ENCODE results near the gene LDB2. TPM values are rescaled to one million over a fixed set of nuclear protein-coding genes. Genes with fewer than 3 reads are reported as not detected.

Gene LDB2
- total and polyA plus RNA-seq, 2 donors (not counting 3 experiments of a cell fraction or from before 2014, with no cell fraction given) = 127 to 223 TPM

DNA sequence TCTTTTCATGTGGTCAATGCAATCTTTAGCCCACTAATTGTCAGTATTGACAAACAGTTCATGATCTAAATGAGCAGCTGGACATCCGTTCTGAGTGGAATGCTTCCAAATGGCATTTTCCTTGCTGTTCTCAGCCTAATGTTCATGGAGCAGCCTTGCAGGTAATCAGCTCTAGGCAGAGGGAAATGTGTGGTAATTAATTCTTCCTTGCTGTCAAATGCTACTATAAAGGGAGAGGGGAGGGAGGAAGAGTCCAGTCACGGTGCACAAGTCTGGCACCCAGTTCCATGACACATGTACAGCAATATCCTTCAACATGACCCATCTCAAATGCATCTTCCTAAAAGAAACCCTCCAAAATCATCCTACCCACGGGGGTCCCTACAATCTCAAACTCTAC is 88.5 kb downstream of the LDB2 start:
- CTCF ChIA-PET = interaction anchor here (1.3 kb wide), 1 partner anchor 15 kb away, joined by 4 read pairs; no protein-coding TSS in a partner anchor
- peaks cover 12% of the 10 kb centered on the region for H3K4me1 ChIP-seq (ENCODE audit: control insufficient read depth, extremely low read depth, insufficient read depth, low read length)
- intact Hi-C loops (cut with micrococcal nuclease) = no loop called here

DNA sequence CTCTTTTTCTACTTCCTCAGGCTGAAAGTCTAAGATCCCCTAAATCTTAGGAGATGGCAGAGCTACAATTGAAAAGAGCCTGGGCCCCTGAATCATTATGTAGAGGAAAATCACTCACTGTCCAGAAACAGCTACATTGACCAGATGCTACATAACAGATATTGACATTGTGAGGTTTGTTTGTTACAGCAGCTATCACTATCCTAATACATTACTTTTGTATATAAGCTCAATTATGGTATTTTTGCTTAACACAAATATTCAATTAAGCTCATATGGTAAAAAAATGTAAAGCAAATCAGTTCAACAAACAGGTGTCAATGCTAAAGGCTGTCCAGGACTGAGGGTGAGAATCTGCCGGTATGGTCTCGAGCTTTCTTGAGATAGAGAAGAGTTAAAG is 89.4 kb downstream of the LDB2 start:
- Histone ChIP-seq H4K20me1 (replicated peaks; ENCODE audit: control insufficient read depth, extremely low read depth, insufficient read depth, low read length) (no peaks in the 10 kb centered on the region), H3K9me3 (replicated peaks; ENCODE audit: control insufficient read depth, insufficient read depth, low read length) (no peaks in the 10 kb centered on the region), H3K27ac (ENCODE audit: insufficient read depth, low read depth, low read length) (no peak overlapping the region), H3K4me1 (ENCODE audit: control insufficient read depth, extremely low read depth, insufficient read depth, low read length) (peaks cover 12% of the 10 kb centered on the region), H3K4me3 (replicated peaks in 1 of 3; ENCODE audit: insufficient read depth in 1 of 3, low read depth in 1 of 3, low read length in 3 of 3) (no peak overlapping the region), H3K9ac (replicated peaks; ENCODE audit: extremely low read depth, insufficient read depth, low read length) (no peak overlapping the region), H3K27me3 (ENCODE audit: control insufficient read depth in 2 of 2, insufficient read depth in 2 of 2, low read length in 2 of 2) (no peaks in the 10 kb centered on the region), H3K79me2 (ENCODE audit: control insufficient read depth, insufficient read depth, low read length) (no peaks in the 10 kb centered on the region), H3K9me1 (replicated peaks; ENCODE audit: control insufficient read depth, extremely low read depth, insufficient read depth, low read length) (no peaks in the 10 kb centered on the region), H3K4me2 (ENCODE audit: insufficient read depth, low read length) (no peak overlapping the region), H3K36me3 (ENCODE audit: control insufficient read depth in 2 of 2, extremely low read depth in 1 of 2, insufficient read depth in 2 of 2, low read length in 2 of 2) (peaks cover 0 to 13% of the 10 kb centered on the region in 2 experiments), H2AFZ (ENCODE audit: low read depth, low read length) (no peak overlapping the region)
- FAIRE-seq (no peak), DNase-seq (ENCODE audit: low read depth, low spot score) (no peak)
- ChIA-PET POLR2A (no interaction called here), CTCF (interaction anchor here (1.3 to 3.2 kb wide), 2 partner anchors 10 to 15 kb away, joined by 4 to 10 read pairs; no protein-coding TSS in a partner anchor)
- TF ChIP-seq FOS (IDR thresholded peaks at IDR 0.05; ENCODE audit: borderline replicate concordance, insufficient read depth, low read length) (no peak), POLR2AphosphoS5 (IDR thresholded peaks at IDR 0.05; ENCODE audit: insufficient read depth, low read depth, low read length) (no peak), MYC (IDR thresholded peaks at IDR 0.05; ENCODE audit: low read depth, low read length) (no peak)
- TF ChIP-seq, protein P1, sequence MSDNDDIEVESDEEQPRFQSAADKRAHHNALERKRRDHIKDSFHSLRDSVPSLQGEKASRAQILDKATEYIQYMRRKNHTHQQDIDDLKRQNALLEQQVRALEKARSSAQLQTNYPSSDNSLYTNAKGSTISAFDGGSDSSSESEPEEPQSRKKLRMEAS (IDR thresholded peaks at IDR 0.05; ENCODE audit: insufficient read depth, insufficient read length) = no peak
- TF ChIP-seq, protein P2, sequence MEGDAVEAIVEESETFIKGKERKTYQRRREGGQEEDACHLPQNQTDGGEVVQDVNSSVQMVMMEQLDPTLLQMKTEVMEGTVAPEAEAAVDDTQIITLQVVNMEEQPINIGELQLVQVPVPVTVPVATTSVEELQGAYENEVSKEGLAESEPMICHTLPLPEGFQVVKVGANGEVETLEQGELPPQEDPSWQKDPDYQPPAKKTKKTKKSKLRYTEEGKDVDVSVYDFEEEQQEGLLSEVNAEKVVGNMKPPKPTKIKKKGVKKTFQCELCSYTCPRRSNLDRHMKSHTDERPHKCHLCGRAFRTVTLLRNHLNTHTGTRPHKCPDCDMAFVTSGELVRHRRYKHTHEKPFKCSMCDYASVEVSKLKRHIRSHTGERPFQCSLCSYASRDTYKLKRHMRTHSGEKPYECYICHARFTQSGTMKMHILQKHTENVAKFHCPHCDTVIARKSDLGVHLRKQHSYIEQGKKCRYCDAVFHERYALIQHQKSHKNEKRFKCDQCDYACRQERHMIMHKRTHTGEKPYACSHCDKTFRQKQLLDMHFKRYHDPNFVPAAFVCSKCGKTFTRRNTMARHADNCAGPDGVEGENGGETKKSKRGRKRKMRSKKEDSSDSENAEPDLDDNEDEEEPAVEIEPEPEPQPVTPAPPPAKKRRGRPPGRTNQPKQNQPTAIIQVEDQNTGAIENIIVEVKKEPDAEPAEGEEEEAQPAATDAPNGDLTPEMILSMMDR (IDR thresholded peaks at IDR 0.05; ENCODE audit: extremely low read depth in 1 of 2, insufficient read depth in 1 of 2, low read depth in 1 of 2, low read length in 2 of 2) = no peak
- intact Hi-C loops (cut with micrococcal nuclease) = no loop called here
- dilution Hi-C loops (cut with MboI; ENCODE audit: extremely low pct_ligation_motif_present, low sequenced_read_pairs) = no loop called here
- no TSS peak for BruUV-seq (replicated peaks)

More for the DNA sequence above, 88.5 kb downstream of the LDB2 start:
- Histone ChIP-seq H3K4me2 (ENCODE audit: insufficient read depth, low read length) (no peak overlapping the region), H3K9me1 (replicated peaks; ENCODE audit: control insufficient read depth, extremely low read depth, insufficient read depth, low read length) (no peaks in the 10 kb centered on the region), H3K27me3 (ENCODE audit: control insufficient read depth in 2 of 2, insufficient read depth in 2 of 2, low read length in 2 of 2) (no peaks in the 10 kb centered on the region), H3K79me2 (ENCODE audit: control insufficient read depth, insufficient read depth, low read length) (no peaks in the 10 kb centered on the region), H3K4me3 (replicated peaks in 1 of 3; ENCODE audit: insufficient read depth in 1 of 3, low read depth in 1 of 3, low read length in 3 of 3) (no peak overlapping the region), H3K36me3 (ENCODE audit: control insufficient read depth in 2 of 2, extremely low read depth in 1 of 2, insufficient read depth in 2 of 2, low read length in 2 of 2) (peaks cover 0 to 14% of the 10 kb centered on the region in 2 experiments), H2AFZ (ENCODE audit: low read depth, low read length) (no peak overlapping the region), H3K9me3 (replicated peaks; ENCODE audit: control insufficient read depth, insufficient read depth, low read length) (no peaks in the 10 kb centered on the region), H3K27ac (ENCODE audit: insufficient read depth, low read depth, low read length) (no peak overlapping the region), H4K20me1 (replicated peaks; ENCODE audit: control insufficient read depth, extremely low read depth, insufficient read depth, low read length) (no peaks in the 10 kb centered on the region), H3K9ac (replicated peaks; ENCODE audit: extremely low read depth, insufficient read depth, low read length) (no peak overlapping the region)
- dilution Hi-C loops (cut with MboI; ENCODE audit: extremely low pct_ligation_motif_present, low sequenced_read_pairs) = no loop called here
- FAIRE-seq (no peak), DNase-seq (ENCODE audit: low read depth, low spot score) (no peak)
- POLR2A ChIA-PET = interaction anchor here (0.6 kb wide), 1 partner anchor 34 kb away, joined by 5 read pairs; no protein-coding TSS in a partner anchor
- TF ChIP-seq POLR2A (IDR thresholded peaks at IDR 0.05; ENCODE audit: low read depth, low read length) = no peak
- TF ChIP-seq GATA2 (IDR thresholded peaks at IDR 0.05; ENCODE audit: insufficient read depth, insufficient read length, low read depth, low read length) = no peak
- TF ChIP-seq, protein P2 (IDR thresholded peaks at IDR 0.05; ENCODE audit: extremely low read depth in 1 of 2, insufficient read depth in 1 of 2, low read depth in 1 of 2, low read length in 2 of 2) = no peak
- no TSS peak for BruUV-seq (replicated peaks)
